G401.6 (cell line): Measurements from ENCODE around the gene FXYD6.
"Not testable (repeated sequence)": the region's sequence is repeated elsewhere in the genome, so short reads cannot be mapped to it uniquely, and the experiment has no call there.

ENCODE experiments used
- FAIRE-seq: peaks from 2 replicates; lab custom pipeline; 2012; peaks lifted over from hg19 to GRCh38; lab: Jason Lieb, UNC

Gene FXYD6

GRCh38 chr11:117816151-117816741 lies 60.2 kb downstream of the FXYD6 start:
- no peak for FAIRE-seq

GRCh38 chr11:117815262-117815803 lies 61.1 kb downstream of the FXYD6 start:
- FAIRE-seq = no peak

DNA sequence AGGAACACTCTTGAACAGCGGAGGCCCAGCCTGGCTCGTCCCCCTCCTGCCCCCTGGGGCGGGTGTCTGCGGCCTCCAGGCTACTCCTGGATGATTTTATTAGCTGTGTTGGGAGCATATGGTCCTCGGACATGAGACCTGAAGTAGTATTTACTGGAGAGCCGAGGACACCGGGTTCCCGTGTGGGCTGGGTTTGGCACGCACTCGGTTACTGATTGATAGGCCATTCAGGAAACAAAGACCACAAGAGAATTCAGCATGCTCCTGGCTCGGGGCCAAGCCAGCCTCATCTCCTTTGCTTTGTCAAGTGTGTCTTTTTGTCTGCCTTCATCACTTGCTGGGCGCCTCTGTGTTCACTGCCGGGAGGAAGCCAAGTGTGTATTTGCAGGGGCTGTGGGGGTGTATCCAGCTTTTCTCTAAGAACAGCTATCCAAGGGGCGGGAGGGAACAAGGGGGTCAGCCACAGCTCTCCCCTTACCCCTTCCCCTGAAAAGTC lies 61.6 kb downstream of the FXYD6 start:
- no peak for FAIRE-seq

GRCh38 chr11:117814204-117814765 lies 62.2 kb downstream of the FXYD6 start:
- FAIRE-seq = no peak

DNA sequence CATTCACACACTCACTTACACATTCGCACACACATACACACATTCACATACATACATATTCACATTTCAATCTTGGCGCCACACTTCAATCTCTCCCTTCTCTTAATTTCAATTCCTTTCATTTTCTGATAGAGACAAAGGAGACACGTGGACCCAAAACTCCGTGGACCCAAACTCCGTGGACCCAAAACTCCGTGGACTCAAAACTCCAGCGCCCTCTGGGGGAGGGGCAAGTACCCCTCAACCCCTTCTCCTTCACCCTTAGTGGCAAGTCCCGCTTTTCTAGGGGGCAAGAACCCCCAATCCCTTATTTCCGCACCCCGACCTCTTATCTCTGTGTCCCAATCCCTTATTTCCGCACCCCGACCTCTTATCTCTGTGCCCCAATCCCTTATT lies 66.4 kb downstream of the FXYD6 start:
- not testable (repeated sequence) for FAIRE-seq

DNA sequence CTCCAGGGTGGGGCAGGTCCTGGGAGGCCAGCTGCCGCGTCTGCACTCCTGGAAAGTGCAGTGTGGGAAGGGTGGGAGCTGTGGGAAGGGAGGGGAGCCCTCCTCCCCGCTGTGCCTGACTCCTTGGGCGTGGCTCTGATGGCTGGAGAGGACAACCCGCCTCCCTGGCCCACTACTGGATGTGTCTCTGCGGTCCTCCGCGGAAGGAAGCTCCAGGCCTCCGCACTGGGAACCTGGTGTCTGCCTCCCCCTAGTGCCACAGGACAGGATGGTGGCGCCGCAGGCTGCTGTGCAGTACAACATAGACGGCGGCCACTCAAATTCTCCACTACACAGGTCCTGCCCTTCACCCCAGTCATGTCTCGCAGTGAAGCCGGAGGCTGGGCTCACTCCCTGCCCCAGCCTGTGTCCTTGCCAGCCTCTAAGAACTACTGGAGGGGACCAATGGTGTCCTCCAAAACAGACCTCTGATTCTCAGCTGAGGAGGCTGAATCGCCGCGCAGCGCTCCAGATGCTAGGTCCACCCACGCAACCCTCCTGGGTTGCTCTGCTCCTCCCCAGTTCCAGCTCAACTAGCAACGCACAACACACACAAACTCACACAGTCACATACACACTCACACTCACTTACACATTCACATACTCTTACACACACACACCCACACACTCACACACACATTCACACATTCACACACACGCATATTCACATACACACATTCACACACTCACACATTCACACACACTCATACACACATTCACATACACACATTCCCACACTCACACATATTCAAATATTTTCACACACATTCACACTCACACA lies 67.0 kb downstream of the FXYD6 start:
- no peak for FAIRE-seq

DNA sequence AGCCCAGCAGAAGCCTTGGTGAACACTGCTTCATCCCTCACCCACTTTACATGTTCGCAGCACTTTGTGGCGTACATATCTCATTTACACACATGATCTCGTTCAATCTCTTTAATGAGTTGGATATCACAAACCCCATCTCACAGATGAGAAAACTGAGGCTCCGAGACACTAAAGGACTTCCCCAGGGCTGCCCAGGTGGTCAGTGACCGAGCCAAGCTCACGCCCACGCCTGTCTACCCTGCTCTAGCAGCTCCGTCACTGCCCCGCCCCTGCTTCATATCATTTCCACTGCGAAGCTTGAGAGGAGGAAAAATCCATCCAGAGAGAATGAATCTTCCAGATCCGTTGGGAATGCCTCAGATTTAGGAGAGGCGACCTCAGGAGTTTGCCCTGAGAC lies 67.7 kb downstream of the FXYD6 start:
- no peak for FAIRE-seq

DNA sequence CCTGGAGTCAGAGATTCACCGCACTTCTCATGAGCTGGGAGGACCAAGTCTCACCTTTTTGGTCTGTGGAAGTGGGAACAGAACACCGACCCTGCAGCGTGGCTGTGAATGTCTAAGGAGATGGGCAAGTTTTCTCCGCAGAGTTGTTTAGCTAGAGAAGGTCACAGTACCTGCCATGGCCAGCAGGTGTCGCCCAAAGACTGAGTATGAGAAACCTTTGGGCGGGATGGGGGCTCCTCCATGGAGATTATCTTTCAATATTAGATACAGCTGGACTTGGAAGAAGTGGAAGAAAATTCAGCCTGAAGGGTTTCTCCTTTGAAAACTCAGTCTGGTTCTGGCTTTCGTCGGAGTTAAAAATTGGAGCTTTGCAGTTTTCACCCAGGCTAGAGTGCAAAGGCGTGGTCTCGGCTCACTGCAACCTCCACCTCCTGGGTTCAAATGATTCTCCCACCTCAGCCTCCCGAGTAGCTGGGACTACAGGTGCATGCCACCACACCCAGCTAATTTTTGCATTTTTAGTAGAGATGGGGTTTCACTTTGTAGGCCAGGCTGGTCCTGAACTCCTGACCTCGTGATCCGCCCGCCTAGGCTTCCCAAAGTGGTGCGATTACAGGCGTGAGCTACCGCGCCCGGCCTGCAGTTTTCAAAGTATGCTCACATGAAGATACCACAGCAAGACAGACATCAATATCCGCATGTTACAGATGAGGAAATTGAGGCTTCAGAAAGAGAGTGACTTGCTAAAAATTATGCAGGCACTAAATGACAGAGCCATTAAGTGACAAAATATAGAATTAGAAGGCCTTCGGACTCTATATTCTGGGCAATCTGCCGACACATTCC lies 68.8 kb downstream of the FXYD6 start:
- no peak for FAIRE-seq

DNA sequence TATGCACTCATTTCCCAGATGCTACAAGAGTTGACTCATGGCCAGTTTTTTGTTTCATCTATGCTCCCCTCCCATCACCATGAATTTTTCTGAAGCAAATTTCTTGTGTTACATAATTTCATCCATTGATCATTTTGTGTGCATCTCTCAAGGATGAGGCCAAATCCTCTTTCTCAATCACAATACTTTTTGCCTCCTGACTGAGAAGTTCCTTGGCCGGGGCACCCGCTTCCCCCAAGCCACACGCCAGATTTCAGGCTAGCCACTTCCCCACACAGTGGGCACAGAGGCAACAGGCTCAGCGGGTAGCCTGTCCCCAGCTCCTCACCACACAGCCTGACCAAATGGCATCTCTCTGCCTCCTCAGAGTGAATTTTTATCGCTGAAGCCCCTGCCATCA lies 69.6 kb downstream of the FXYD6 start:
- no peak for FAIRE-seq

DNA sequence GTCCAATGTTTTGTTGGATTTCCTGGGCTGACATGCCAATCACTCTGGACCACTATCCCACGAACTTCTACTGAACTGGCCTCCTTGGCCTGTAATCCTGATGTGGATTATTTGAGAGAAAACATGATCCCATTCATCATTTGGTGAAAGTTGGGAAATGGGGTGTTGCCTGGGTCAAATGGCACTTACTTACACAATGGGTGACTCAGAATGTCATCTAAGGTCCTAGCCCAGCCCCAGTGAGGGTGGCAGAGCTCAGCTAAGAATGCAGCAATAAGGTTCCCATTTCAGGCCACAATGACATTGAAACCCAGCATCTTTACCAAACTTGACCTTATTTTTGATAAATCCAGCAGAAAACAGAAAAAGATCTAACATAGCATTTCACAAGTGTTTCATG lies 71.4 kb downstream of the FXYD6 start:
- FAIRE-seq = no peak

DNA sequence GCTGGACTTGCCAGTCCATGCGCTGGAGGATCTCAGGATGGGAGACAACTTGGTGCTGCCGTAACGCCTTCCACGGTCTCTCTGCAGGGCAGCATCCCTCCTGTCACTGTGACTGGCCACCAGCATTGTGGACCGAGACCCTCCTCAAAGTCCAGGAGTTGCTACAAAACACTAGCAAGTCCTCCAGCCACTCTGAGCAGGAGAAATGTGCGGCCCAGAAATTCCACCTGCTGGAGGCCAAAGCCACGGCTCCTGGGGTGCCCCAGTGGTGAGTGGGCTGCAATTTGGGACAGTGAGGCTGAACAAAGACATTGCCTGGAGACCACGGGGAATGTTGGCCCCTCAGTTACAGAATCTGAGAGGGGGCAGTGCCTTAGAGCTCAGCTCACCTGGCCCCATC lies 72.6 kb downstream of the FXYD6 start:
- FAIRE-seq = no peak

DNA sequence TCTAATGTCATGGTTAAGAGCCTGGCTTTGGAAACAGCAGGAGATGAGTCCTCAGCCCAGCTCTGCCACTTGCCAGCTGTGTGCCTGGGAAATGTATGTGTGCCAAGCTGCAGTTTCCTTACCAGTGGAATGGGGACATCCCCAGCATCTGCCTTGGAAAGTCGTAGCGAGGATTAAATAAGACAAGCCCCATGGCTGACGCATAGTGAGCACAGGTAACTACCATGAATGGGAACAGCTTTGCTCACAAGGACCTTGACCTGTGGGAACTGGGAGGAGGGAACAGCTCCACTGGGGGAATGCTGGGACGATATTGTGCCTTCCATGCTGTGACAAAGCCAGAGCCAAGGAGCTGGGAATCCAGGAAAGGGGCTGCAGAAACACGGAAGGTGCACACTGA lies 76.8 kb downstream of the FXYD6 start:
- FAIRE-seq = no peak

DNA sequence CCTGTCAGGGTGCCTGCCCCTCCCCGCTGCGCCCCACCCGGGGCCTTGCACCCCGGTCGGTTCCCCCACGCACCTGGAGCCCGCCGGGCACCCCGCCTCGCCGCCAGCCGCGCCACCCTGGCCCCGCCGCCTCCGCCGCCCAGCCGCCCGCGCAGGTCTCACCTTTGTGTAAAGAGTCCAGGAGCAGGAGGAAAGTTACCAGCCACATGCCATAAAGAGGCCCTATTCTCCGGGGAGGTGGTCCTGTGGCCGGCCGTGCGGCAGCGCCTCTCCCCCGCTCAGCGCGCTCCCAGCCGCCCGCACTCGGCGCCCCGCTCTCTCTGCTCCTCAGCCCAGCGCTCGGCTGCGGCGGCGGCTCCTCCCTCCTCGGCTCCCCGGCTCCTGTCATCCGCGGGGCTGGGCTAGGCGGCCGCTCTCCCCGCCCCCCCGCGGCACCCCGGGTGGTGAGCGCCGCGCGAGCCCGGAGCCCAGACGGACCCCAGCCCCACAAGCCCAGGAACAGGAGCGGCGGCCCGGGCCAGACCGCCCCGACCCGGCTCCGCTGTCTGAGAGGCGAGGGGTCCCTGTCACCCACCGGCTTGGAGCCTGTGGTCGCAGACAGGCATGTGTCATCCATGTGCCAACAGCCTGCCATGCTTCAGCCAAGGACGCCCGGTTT lies 79.5 kb downstream of the FXYD6 start, which contains the start of gene DSCAML1:
Gene DSCAML1, minus strand, starts transcription at position 345 of the 658 bp plus-strand sequence. Its CDS starts 137 bp downstream, at position 208.
- FAIRE-seq = no peak

DNA sequence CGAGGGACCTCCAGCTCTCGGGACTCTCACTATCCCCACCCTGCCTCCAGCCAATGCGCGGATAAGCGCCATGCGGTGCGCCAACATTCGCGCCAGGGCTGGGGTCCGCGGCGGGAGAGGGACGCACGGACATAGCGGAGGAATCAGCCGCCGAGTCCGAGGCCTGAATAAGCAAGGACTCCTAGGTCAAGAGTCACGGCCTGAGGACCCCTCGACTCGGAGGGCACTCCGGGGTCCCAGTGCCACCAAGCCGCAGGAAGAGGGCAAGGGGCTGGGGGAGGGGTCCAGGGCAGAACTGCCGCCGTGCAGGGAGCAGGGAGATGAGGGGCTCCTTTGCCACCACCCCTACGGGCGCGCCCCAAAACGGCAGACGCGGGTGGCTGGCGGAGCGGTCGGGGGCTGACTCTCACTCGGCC lies 80.0 kb downstream of the FXYD6 start:
- FAIRE-seq = no peak

DNA sequence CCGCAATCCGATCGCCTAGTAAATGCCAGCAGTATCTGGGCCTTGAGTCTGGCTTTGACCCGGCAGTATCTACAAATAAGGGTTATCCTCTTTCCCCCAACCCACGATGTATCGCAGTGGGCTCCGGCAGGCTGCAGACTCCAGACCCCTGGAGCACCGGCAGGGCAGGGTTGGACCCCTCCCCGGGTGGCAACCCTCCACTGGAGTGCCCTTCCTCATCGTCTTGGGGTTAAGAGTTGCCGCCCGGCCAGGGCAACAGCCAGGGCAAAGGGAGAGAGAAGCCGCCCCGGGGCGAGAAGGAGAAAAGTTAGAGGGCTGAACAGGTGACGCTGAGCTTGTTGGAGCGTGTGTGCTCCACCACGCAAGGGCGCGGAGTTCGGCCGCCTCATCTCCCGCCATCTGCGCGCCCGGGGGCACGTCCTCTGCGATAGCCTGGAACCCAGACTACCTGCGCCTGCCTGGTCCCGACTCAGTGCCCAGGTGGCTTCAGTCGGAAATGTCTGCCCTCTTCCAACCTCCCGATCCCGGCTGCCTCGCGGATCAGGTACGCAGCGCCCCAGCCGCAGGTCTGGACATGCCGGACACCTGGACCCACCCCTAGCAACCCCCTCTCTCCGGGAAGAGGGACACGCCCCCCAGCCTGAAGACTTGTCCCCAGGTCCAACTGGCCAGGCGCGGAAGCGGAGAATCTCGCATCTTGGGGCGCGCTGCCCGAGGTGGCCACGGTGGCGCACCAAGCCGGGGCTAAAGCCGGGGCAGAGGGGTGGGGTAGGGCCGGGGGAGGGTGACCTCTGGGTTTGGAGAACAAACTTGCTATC lies 80.6 kb downstream of the FXYD6 start:
- no peak for FAIRE-seq

- no peak for FAIRE-seq
Observed at GRCh38 chr11:117794772-117795629, 81.5 kb downstream of the FXYD6 start.

DNA sequence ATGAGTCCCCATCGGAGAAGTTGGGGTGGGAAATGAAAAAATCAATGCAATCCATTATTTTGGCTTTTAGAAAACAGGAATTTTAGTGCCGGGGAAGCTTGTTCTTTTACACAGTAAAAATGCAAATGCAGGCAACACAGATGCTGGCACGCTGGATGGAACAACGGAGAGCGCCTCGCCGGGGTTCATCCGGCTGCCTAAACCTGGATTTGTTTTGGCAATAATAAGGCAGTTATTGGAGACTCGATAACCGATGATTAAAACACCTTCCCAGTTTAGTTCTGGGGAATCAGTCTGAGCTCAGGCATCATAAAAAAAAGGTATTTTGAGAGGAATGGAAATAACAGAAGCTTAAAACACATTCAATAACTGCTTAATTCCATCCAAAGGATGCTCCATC lies 82.3 kb downstream of the FXYD6 start:
- FAIRE-seq = no peak

- FAIRE-seq = no peak
Observed at GRCh38 chr11:117793583-117793982, 82.9 kb downstream of the FXYD6 start.

GRCh38 chr11:117792992-117793391 lies 83.5 kb downstream of the FXYD6 start:
- FAIRE-seq = no peak

DNA sequence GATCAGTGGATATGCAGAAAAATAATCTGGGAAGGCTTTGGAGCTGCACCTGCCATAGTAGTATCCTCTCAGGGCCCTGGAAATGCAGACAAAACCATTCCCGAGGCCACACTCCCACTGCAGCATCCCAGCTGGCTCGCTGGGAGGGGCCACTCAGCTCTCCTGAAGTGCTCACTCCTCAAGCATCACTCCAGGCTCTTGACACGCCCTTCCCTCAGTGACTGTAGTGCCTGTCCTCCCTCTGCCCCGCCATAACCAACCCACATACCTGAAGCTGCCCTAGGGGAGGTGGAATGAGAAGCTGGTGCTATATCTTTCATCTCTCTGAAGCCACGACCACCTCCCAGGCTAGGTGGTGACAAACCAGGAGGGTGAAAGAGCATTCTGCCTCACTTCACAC lies 84.2 kb downstream of the FXYD6 start:
- FAIRE-seq = no peak
